K562 treated with DMSO at 1 percent for 12 hours (cell line): ENCODE data around the gene ZNF577. TPM values are rescaled to one million over a fixed set of nuclear protein-coding genes. Genes with fewer than 3 reads are reported as not detected.

Source experiments
- total RNA-seq: library from RNA; unstranded; fragments of 300-600 nt; gene quantifications from 2 replicates; pipeline ENCODE4 v1.2.3, GENCODE V29; 2022; ENCODE audit not compliant: insufficient read depth

The ZNF577 gene
- total RNA-seq, result 1.2 and 11.2 TPM in 2 replicates

GRCh38 chr19:51887522-51888498, at the start of gene ZNF577:
TSS of gene ZNF577 (minus strand) at chr19:51887951. CDS start at chr19:51880382, 7,569 bp downstream.

GRCh38 chr19:51926784-51927741, 39.3 kb upstream of the ZNF577 start, which contains the start of gene ZNF613:
TSS of gene ZNF613 (plus strand) at chr19:51927472. CDS start at chr19:51936221, 8,749 bp downstream.

GRCh38 chr19:51904331-51905165, 16.8 kb upstream of the ZNF577 start, which contains the start of gene ZNF649:
TSS of gene ZNF649 (minus strand) at chr19:51905017. CDS start at chr19:51900107, 4,910 bp downstream.

Other genes starting within 250 kb of the ZNF577 start
- gene SIGLEC14, start 241.1 kb downstream of the ZNF577 start, total RNA-seq, result not detected in 2 replicates
- 17.0 and 35.0 TPM in 2 replicates for gene SPACA6, start 194.6 kb downstream of the ZNF577 start, total RNA-seq
- not detected in 2 replicates for gene HAS1, start 164.0 kb downstream of the ZNF577 start, total RNA-seq
- not detected in 2 replicates for gene FPR1, start 136.1 kb downstream of the ZNF577 start, total RNA-seq
- 1.0 TPM in 1 of 2 replicates, not detected in the other for gene FPR2, start 126.8 kb downstream of the ZNF577 start, total RNA-seq
- gene FPR3, start 92.8 kb downstream of the ZNF577 start, total RNA-seq, result 0.69 TPM in 1 of 2 replicates, not detected in the other
- 0.97 and 2.1 TPM in 2 replicates for gene ZNF649, start 17.1 kb upstream of the ZNF577 start, total RNA-seq
- gene ZNF613, start 39.5 kb upstream of the ZNF577 start, total RNA-seq, result 0.86 and 6.6 TPM in 2 replicates
- 0.82 and 2.3 TPM in 2 replicates for gene ZNF350, start 98.9 kb upstream of the ZNF577 start, total RNA-seq
- gene ZNF615, start 120.3 kb upstream of the ZNF577 start, total RNA-seq, result 0.63 and 1.6 TPM in 2 replicates
- 1.1 and 4.0 TPM in 2 replicates for gene ZNF614, start 140.4 kb upstream of the ZNF577 start, total RNA-seq
- 4.7 and 6.6 TPM in 2 replicates for gene ZNF432, start 160.9 kb upstream of the ZNF577 start, total RNA-seq
- 4.0 and 5.8 TPM in 2 replicates for gene ZNF841, start 207.8 kb upstream of the ZNF577 start, total RNA-seq